T-helper 2 cell (primary cell): ENCODE results near the gene RECK.
"Not testable (repeated sequence)": the region's sequence is repeated elsewhere in the genome, so short reads cannot be mapped to it uniquely, and the experiment has no call there.

Experiments
- DNase-seq, 5 experiments: peaks; one replicate each; pipeline versions ENCODE4 v3.0.0 to v3.0.0-alpha.2; 2012 to 2022
- total RNA-seq, 2 donors: gene quantifications; one replicate each; lab custom pipeline; 2026; lab: John Stamatoyannopoulos, UW

The RECK gene
- 13.7 to 18.2 reads per million in 2 donors for total RNA-seq

- peak; percentile 65 to 86 (median 81) for DNase-seq
Observed at GRCh38 chr9:36036780-36037548, at the start of gene RECK. TSS of gene RECK (plus strand) at chr9:36036913. CDS start at chr9:36036999, 86 bp downstream.

GRCh38 chr9:35990155-35990554 is 46.6 kb upstream of the RECK start:
- DNase-seq, result no peak

DNA sequence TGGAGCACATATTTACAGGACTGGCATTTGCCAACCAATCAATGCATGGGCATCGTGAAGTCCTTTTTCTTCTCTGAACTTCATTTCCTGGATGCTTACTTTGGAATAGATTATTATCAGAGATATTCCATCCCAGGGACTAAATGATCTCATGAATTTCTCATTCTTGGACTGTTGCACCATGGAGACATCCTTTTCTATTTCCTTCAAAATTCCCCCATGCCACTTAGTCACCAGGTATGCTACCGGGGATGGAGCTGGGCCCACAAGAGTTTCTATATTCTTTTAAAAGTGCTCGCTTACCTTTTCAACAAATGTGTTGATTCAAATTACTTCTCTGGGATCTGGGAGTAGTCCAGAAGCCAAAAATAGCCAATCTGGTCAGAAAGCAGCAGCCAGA is 43.6 kb upstream of the RECK start:
- not testable (repeated sequence) for DNase-seq

DNA sequence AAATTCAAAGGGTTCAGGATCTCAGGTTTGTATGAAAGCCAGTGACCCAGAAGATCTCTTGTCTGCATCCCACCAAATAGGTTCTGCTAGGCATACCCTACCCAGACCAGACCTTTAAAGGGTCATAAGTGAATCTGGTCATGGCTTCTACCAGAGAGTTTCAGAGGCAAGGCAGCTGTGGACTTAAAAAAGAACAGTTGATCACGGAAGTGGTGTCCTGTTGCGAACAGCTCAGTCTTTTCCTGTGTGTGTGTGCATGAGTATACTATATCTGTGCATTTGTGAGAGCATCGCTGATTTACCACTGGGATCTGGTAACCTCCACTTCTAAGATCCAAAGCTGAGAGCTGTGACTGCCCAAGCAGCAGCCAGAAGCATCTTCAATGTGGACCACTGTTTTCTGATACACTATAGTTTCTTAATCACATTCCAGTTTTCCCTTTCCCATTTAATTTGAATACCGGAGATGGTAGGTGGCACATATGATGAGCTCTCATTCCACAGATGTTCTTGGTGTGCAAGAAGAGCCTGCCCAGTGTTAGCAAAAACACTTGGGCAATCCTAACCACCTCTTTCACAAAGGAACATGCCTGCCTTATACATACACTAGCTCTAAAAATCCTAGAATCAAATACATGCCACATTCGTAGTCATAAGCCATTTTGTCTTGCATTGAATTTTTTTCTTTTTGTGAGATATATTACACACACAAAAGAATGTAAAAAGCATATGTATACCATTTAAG is 42.6 kb upstream of the RECK start:
- DNase-seq, result no peak

- no peak for DNase-seq
Observed at GRCh38 chr9:35994959-35995358, 41.8 kb upstream of the RECK start.

- DNase-seq, result no peak
Observed at GRCh38 chr9:35996358-35996970, 40.2 kb upstream of the RECK start.

- DNase-seq, result not testable (repeated sequence)
Observed at GRCh38 chr9:35997016-35997415, 39.7 kb upstream of the RECK start.

DNA sequence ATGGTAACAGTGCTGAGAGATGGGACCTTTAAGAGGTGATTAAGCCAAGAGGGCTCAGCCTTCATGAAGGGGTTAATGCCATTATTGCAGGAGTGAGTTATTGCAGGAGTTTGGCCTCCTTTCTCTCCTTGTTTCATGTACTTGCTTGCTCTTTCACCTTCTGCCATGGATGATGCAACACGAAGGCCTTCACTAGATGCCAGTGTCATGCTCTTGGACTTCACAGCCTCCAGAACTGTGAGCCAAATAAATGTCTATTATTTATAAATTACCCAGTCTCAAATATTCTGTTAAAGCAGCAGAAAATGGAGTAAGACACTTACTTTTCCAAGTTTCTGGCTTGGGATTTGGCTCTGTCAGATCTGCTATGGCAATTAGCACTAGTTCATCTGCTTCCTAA is 38.4 kb upstream of the RECK start:
- no peak for DNase-seq

- no peak for DNase-seq
Observed at GRCh38 chr9:36005891-36006290, 30.8 kb upstream of the RECK start.

- no peak for DNase-seq
Observed at GRCh38 chr9:36006549-36007315, 30.0 kb upstream of the RECK start.

DNA sequence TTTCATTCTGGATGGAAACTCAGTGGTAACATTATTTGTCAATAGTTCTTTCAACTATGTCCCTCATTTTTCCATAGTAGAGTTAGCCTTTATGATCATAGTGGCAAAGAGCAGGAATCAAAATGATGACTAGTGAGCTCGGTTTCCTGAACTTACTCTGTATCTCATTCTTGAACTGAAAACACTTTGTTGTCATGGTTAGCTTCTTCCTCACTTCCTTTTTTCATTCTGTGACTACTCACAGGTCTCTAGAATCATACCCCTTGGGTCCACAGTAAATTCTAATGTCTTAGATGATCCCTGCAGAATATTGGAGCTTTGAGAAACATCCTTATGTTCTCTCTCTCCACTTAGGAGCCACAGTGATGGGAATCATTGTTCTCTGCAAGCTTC is 29.4 kb upstream of the RECK start:
- DNase-seq, result peak in 1 of 5 experiments; percentile 35

DNA sequence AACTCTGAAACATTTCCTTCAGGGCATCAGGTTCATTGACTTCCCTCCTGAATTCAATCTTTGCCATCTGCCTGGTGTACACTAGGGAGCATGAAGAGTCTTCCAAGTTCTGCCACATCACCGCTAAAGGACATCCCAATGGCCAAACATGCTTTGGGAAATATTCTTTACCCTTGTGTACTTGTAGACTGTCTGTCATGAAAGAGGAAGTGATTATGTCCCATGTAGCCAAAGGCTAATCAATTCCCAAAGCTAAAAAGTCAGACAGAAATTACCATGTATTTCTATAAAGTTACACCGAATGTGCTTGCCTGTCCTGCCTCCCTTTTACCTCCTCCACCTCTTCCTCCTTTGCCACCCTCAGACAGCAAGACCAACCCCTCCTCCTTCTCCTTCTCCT is 28.9 kb upstream of the RECK start:
- DNase-seq, result no peak

- peak; percentile 1 to 82 (median 37) for DNase-seq
Observed at GRCh38 chr9:36008774-36009300, 27.9 kb upstream of the RECK start.

GRCh38 chr9:36011379-36011778 is 25.3 kb upstream of the RECK start:
- no peak for DNase-seq

GRCh38 chr9:36017278-36017677 is 19.4 kb upstream of the RECK start:
- DNase-seq, result no peak

DNA sequence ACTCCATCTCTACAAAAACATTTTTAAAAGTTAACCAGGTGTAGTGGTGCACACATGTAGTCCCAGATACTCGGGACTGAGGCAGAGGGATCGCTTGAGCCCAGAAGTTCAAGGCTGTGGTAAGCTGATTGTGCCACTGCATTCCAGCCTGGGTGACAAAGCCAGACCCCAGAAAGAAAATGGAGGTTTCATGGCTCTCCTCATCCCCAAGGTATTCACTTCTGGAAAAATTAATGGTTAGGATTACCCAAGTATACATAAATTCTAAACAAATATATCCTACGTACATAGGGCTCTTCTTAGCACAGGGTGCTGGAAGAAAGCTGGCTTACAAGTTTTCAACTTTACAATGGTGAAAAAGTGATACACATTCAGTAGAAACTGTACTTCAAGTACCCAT is 18.6 kb upstream of the RECK start:
- DNase-seq, result no peak

DNA sequence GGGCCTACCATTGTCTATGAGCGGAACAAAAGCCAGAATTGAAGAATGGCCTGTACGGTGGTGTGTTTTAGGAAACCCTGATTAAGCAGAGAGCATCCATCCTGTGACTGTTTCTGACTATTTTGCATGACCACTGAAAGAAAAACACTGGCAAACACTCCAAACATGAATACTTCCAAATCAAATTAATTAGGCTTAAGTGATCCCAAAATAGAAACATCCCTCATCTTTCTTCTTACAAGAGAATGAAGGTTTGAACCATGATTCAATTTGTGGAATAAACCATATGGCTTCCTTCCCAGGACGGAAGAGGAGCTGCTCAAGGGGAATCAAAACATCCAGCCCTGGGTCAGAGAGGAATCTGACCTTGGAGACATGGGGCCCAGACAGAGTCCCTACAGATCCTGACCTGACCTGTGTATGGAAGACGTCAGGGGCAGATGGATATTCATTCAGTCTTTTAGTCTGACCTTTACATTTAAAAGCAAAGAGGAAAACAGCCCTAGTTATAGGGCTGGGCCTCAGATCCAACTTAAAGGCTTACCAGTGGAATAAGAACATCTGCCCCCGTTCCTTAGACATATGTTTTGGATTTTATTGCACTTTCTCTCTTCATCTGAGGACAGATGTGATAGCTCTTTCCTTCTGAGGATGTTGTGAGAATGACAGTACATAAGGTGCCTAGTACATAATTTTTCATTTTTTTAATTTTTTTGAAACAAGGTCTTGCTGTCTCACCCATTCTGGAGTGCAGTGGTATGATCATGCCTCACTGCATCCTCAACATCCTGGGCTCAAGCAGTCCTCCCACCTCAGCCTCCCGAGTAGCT is 17.6 kb upstream of the RECK start:
- DNase-seq, result no peak

DNA sequence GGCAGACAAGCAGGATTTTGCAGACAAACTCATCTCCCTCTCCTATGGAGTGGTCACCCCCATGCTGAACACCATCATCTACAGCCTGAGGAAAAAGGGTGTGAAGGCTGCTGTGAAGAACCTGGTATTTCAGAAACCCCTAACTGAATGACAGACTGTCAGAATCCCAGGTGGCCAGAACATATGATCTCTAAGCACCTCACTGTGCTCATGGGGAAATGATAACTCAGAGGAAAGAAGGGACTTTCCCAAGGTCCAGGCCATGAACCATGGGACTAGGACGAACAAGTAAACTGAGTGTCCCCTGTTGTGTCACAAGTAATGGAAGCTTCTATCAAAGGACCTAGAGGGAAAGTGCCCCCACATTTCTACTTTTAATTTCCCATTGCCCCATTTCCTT is 14.7 kb upstream of the RECK start:
- no peak for DNase-seq

DNA sequence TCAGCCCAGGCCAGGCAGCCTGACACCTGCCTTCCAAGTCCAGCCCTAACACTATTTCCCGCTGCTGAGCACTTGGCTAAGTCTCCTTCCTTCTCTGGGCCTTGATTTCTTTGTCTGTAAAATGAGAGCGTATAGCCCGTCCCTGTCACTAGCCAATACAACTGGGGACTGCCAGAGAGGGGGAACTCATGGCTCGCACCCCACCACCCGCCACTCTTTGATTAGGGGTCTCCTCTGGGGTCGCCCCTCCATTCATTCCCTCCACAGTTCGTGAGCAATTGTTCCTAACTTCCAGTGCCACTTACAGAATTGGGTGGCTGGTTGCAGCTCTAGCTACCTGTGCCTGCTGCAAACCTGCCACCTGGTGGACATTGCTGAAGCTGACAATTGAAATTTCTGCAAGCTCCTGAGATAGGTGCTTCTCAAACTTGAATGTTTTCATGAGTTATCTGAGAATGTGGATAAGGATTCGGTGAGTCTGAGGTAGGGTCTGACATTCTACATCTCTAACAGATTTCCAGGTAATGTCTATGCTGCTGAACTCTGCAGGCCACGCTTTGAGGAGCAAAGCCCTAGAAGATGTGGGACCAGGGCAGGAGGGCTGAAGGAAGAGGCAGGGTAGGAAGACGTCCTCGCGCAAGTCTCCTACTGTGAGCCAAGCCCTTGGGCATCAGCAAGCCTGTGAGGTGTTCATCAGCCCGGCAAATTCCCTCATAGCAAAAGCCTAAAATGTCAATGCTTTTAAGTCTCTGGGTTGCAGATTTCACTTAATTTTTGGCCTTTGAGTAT is 13.3 kb upstream of the RECK start:
- peak; percentile 15 to 75 (median 44) for DNase-seq

- DNase-seq, result no peak
Observed at GRCh38 chr9:36025746-36026145, 11.0 kb upstream of the RECK start.

GRCh38 chr9:36029202-36029601 is 7.5 kb upstream of the RECK start:
- no peak for DNase-seq
